GM10847 (cell line): Measurements from ENCODE around the gene EOGT.

Source experiments
- POLR2A ChIP-seq: IDR thresholded peaks from 2 replicates; pipeline ENCODE4 v1.6.1; 2011; ENCODE audit not compliant: insufficient read length; ENCODE audit errors: extremely low read depth

Gene EOGT

GRCh38 chr3:69013253-69014021 is at the start of gene EOGT:
Gene EOGT, minus strand, starts transcription at chr3:69013684. Its CDS starts 3,838 bp downstream, at chr3:69009846.
- peak; percentile 57 for TF ChIP-seq POLR2A

- TF ChIP-seq POLR2A = no peak
Observed at GRCh38 chr3:69059688-69060087, 46.2 kb upstream of the EOGT start.

- TF ChIP-seq POLR2A = no peak
Observed at GRCh38 chr3:69058947-69059224, 45.4 kb upstream of the EOGT start.

DNA sequence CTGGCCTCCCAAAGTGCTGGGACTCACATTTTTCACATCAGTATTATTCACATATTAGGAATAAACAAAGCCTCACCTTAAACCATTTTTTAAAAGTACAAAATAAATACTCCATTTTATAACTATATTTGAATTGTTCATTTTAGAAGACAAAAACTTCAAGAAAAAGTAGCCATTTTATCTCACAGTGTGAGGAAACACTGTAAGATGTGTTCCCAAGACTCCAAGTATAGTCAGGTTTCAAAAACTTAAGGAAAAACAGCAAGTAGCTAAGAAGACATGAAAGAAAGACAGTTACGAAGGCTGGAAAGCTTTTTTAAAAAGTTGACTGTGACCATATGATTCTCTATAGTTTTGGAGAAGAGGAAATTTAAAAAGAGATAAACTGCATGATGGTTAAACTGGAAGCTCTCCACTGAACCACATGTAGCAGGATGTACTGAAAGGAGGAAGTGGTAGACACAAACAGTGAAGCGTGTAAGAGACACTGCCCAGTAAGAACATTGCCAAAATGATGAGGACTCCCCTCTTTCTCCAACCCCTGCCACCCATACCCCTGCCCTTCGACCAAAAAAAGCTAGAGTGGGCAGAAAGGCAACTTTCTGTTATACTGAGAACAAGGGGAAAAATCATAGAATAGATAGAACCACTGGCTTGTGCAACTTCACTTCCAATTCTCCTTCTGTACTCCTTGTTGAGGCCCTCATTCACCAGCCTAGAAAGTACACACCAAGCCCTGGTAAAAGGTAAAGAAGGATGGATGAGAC is 44.9 kb upstream of the EOGT start:
- no peak for TF ChIP-seq POLR2A

GRCh38 chr3:69052472-69052898 is 39.0 kb upstream of the EOGT start:
- TF ChIP-seq POLR2A = no peak

DNA sequence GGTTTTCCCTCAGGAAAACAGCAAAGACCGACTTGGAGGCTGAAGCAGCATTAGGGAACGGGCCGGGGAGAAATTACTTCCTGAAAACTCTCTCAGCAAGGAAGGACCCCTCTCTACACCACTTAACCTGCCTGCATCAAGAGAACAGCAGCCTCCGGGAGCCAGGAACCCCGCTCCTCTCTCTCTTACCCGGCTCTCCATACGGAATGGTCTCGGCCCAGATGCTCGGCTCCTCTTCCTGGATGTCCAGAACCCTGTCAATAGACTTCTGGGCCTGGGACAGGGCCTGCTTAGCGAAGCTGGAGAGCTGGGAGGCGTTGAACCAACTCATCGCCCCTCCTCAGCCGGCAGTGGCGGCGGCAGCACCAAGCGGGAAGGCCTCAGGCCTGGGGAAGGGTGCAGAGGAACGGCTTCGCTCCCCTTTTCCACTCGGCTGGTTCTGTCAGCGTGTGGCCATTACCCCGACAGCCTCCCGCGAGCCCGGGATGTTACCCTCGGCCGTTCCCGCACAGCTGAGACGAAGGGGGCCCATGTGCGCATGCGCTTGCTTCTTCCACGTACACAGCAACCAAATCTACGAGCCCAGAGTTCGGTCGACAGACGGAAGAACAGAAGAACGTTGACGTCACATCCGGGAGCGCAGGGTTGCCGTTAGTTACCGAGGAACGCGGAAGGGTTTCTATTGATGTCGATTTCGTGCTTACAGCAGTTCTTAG is 38.4 kb upstream of the EOGT start, which contains the start of gene TMF1:
TSS of gene TMF1 (minus strand) at position 578 of the 716 bp plus-strand sequence. CDS start at position 331, 247 bp downstream.
- peak; percentile 68 for TF ChIP-seq POLR2A

DNA sequence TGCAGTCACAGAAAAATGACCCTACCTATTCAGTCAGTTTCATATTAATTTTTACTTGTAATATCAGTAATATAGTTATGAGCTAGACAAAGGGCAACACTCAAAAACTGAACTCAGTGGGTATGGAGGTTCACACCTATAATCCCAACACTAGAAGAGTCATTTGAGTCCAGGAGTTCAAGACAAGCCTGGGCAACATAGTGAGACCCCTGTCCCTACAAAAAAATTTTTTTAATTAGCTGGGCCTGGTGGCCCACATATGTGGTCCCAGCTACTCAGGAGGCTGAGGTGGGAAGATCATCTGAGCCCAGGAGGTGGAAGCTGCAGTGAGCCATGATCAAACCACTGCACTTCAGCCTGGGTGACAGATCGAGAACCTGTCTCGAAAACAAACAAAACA is 35.5 kb upstream of the EOGT start:
- TF ChIP-seq POLR2A = no peak

DNA sequence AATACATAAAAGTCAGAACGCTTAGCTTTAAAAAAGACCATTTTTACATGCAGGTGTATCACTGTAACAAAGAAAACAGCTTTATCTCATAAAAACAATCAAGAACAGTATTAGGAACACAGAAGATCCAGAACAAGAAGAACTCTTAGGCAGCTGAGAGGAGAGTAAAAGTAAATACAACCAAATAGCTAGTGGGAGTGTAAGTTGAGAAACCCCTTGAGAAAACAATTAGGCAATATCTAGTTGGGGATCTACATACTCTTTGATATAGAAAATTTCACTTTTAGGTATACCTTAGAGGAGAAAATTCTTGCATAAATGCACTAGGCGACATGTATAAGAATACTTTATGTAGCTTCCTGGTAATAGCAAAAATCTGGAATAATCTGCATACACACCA is 31.1 kb upstream of the EOGT start:
- TF ChIP-seq POLR2A = no peak

DNA sequence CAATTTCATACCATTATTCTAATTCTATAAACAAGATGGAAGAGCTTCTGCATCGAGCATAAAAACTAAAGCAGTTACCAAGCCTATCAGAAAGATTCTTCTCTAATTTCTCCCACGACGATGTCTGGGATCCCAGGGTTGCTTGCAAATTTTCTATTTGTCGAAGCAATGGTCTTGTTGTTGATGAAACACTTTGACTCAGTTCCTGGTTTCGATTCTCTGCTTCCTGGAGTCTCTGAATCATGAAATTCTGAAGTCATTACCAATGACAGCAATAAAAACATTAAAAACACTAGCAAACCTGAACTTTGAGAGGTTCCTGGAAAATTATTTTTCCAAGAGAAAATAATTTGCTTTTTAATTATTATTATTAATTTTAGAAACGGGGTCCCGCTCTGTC is 20.0 kb upstream of the EOGT start:
- no peak for TF ChIP-seq POLR2A

DNA sequence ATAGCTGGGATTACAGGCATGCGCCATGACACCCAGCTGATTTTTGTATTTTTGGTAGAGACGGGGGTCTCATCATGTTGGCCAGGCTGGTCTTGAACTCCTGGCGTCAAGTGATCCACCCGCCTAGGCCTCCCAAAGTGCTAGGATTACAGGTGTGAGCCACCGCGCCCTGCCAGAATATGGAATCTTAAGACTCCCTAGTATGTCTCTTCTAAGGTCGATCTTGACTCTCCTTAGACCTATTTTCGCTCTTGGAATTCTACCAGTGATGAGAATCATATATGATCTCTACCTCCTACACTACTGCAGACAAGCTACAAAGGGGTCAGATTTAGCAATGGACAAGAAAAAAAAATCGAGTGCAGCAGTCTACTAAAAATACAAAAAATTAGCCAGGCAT is 19.3 kb upstream of the EOGT start:
- TF ChIP-seq POLR2A = no peak

DNA sequence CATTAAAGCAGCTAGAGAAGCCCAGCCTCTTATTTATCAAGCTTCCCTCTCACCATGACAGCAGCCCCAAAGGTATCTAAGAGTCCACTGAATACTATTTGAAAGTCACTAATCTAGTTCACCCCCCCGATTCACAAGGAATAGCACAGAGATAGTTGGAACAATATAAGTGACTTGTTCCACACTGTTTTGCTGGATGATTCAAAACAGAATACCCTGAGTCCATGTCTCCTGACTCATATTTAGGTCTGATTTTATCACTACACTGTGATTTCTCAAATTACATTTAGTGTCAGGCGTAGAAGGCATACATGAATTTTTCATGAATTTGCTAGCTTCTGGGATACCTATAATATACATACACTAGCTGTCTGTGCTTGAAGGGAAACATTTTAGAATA is 18.7 kb upstream of the EOGT start:
- no peak for TF ChIP-seq POLR2A

DNA sequence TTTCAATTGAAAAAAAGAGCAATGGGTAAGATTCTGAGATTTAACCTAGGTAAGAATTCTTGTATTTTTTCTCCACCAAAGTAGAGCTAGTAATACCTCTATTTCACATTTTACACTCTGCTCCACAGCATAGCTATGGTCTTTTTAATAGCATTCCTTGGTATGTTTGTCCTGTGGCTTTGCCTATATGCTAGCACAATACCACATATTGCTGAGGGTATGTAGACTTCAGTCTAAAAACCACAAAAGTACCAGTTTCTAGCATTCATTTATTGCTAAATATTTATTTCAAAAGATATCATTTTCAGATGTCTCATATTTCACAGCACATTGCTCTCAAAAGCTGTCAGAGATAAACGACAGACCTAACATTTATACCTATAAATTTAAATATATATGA is 18.2 kb upstream of the EOGT start:
- TF ChIP-seq POLR2A = no peak

GRCh38 chr3:69020857-69021256 is 7.4 kb upstream of the EOGT start:
- no peak for TF ChIP-seq POLR2A

GRCh38 chr3:69020424-69020823 is 6.9 kb upstream of the EOGT start:
- TF ChIP-seq POLR2A = no peak

- no peak for TF ChIP-seq POLR2A
Observed at GRCh38 chr3:69016901-69017300, 3.4 kb upstream of the EOGT start.

- TF ChIP-seq POLR2A = no peak
Observed at GRCh38 chr3:69016102-69016501, 2.6 kb upstream of the EOGT start.
